GM21423 (cell line): Measurements from ENCODE around the gene CDR2L.
A peak's percentile ranks its signal among the peaks of the same experiment; 100 is the strongest.

Source experiments
- ATAC-seq: cut with Tn5 transposase; IDR thresholded peaks from one replicate; pipeline ENCODE4 v1.9.1; 2021; ENCODE audit warnings: mild to moderate bottlenecking, moderate library complexity; ENCODE audit not compliant: unreplicated experiment

The CDR2L gene

GRCh38 chr17:74987418-74987908 lies at the start of gene CDR2L:
CDR2L (plus strand) TSS chr17:74987632; CDS start chr17:74988044, 412 bp downstream.
- peak; percentile 94 for ATAC-seq

- ATAC-seq, result no peak
These were observed 49.1 kb upstream of the CDR2L start for GRCh38 chr17:74938194-74938950.

- ATAC-seq, result no peak
These were observed 47.9 kb upstream of the CDR2L start for GRCh38 chr17:74939534-74939933.

- ATAC-seq, result no peak
These were observed 46.2 kb upstream of the CDR2L start for GRCh38 chr17:74941128-74941725.

- ATAC-seq, result no peak
These were observed 43.5 kb upstream of the CDR2L start for GRCh38 chr17:74943808-74944522.

- no peak for ATAC-seq
These were observed 41.9 kb upstream of the CDR2L start for GRCh38 chr17:74945543-74945942.

- no peak for ATAC-seq
These were observed 40.8 kb upstream of the CDR2L start for GRCh38 chr17:74946641-74947040.

GRCh38 chr17:74947041-74947754 lies 40.2 kb upstream of the CDR2L start:
- no peak for ATAC-seq

- no peak for ATAC-seq
These were observed 37.8 kb upstream of the CDR2L start for GRCh38 chr17:74949455-74950115.

GRCh38 chr17:74950207-74950606 lies 37.2 kb upstream of the CDR2L start:
- no peak for ATAC-seq

GRCh38 chr17:74951065-74951464 lies 36.4 kb upstream of the CDR2L start:
- no peak for ATAC-seq

- no peak for ATAC-seq
These were observed 35.6 kb upstream of the CDR2L start for GRCh38 chr17:74951680-74952421.

- ATAC-seq, result no peak
These were observed 34.9 kb upstream of the CDR2L start for GRCh38 chr17:74952431-74953133.

GRCh38 chr17:74953134-74953687 lies 34.2 kb upstream of the CDR2L start:
- no peak for ATAC-seq

GRCh38 chr17:74954115-74954514 lies 33.3 kb upstream of the CDR2L start:
- no peak for ATAC-seq

- ATAC-seq, result no peak
These were observed 32.6 kb upstream of the CDR2L start for GRCh38 chr17:74954665-74955421.

GRCh38 chr17:74956093-74956492 lies 31.3 kb upstream of the CDR2L start:
- ATAC-seq, result no peak
